Motor neuron (in vitro differentiated cells): ENCODE measurements around the gene GPR107. TPM values are rescaled to one million over a fixed set of nuclear protein-coding genes. Genes with fewer than 3 reads are reported as not detected.

Experiments used
- ATAC-seq, 8 experiments: fragments of 200-7000 bp; cut with Tn5 transposase; replicated peaks in 6 of 8; 2 replicates each; pipeline ENCODE4 v1.8.0; 2021; ENCODE audit warnings: mild to moderate bottlenecking in 8 of 8, moderate library complexity in 8 of 8
- H3K27ac ChIP-seq, 2 donors: fragments of 250-450 bp; sonication (Bioruptor Pico); 2 replicates each; pipeline ENCODE4 v1.9.0; 2021; ENCODE audit warnings: antibody characterized with exemption in 2 of 2, mild to moderate bottlenecking in 2 of 2, moderate library complexity in 1 of 2
- H3K4me1 ChIP-seq, 2 donors: fragments of 250-450 bp; sonication (Bioruptor Pico); replicated peaks in 1 of 2; 2 replicates each; pipeline ENCODE4 v1.6.1; 2021; ENCODE audit warnings: antibody characterized with exemption in 2 of 2, mild to moderate bottlenecking in 2 of 2, moderate library complexity in 1 of 2
- H3K4me3 ChIP-seq, 5 donors: fragments of 250-450 bp; sonication (Bioruptor Pico); 2 replicates each; pipeline ENCODE4 v1.9.0; 2021; ENCODE audit warnings: antibody characterized with exemption in 5 of 5, mild to moderate bottlenecking in 5 of 5, moderate library complexity in 4 of 5
- WGBS, 10 experiments: fragments of 450-650 bp; shearing (Covaris generic); methylation state at CpG; one replicate each; pipeline ENCODE4 v1.0.0; 2022; 5-methylcytosine and 5-hydroxymethylcytosine counted together
- in situ Hi-C, 9 experiments: fragments of 400-800 bp; cut with MboI; loops; one replicate each; pipeline ENCODE4 v1.15.0; 2021; ENCODE audit warnings: low sequenced_read_pairs in 9 of 9, low pct_unique_long_range_greater_than_20kb in 2 of 9; ENCODE audit not compliant: unreplicated experiment in 9 of 9
- total RNA-seq, 8 experiments: library from RNA; unstranded; fragments of 300-600 nt; gene quantifications; 2 replicates each; pipeline versions ENCODE4 v1.2.3 to v1.2.4, GENCODE V29; 2022

GPR107 gene
- total RNA-seq, 8 experiments from 2014 or later, result 27.6 to 58.5 (median 39.7) TPM

- 40 to 100% (median 93%) methylated on average over 1 to 2 of the region's 6 CpGs; no CpG with 5 or more reads in 5 of the 10 experiments for WGBS, 10 experiments
- H3K4me3 ChIP-seq, result no peak overlapping the region
- peaks cover 8 to 16% of the 10 kb centered on the region in 2 donors for H3K4me1 ChIP-seq
- no peak for ATAC-seq
- no peak overlapping the region for H3K27ac ChIP-seq
- in situ Hi-C loops, result no loop called here
Measured at GRCh38 chr9:130167927-130168326, 114.2 kb downstream of the GPR107 start.

DNA sequence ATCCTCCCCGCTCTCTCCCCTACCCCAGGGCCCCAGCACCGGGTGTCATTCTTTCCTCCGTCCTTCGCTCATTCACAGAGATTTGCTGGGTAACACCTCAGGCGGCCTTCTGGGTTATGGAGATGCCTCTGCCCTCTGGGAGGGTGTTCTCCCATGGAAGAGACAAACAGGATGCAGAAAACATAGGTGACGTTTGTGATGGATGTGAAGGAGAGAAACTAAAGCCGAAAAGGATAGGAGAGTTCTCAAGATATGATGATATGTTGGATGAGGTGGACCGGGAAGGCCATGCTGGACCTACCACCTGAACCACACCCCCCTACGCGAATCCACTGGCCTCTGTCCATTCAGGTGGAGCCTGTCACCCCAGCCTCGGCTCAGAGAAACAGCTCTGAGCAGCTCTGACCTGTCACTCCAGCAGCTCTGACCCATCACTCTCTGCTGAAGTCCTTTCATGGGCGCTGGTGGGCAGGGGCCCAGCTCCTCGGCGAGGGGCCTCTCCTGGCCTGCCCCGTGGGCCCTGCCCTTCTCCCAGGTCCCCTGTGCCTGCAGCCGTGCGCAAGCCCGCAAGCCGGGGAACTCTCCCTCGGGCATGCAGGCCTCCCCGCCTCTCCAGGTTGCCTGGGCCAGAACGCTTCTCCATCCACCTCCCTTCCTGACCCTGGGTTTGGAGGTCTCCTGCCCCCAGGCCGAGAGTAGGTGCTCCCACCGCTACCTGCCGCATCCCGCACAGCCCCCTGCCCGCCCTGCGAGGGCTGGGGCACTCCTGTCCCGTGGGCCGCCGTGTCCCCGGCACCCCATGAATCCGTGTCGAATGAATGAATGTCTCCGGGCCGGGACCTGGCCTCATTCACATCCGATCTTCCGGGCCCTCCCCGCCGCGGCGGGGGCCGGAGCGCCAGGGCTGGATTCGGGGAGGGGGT, 117.8 kb downstream of the GPR107 start:
- 10 to 100% (median 73%) methylated on average over 1 to 5 of the region's 45 CpGs; no CpG with 5 or more reads in 2 of the 10 experiments for WGBS, 10 experiments
- H3K27ac ChIP-seq, result peak overlapping the region in 1 of 2 donors; percentile 3
- H3K4me3 ChIP-seq, result peak overlapping the region; percentile 79 to 96 (median 85)
- peak in 7 of 8 experiments; percentile 10 to 31 (median 16) for ATAC-seq
- peaks cover 19 to 31% of the 10 kb centered on the region in 2 donors for H3K4me1 ChIP-seq
- in situ Hi-C loops, result no loop called here

DNA sequence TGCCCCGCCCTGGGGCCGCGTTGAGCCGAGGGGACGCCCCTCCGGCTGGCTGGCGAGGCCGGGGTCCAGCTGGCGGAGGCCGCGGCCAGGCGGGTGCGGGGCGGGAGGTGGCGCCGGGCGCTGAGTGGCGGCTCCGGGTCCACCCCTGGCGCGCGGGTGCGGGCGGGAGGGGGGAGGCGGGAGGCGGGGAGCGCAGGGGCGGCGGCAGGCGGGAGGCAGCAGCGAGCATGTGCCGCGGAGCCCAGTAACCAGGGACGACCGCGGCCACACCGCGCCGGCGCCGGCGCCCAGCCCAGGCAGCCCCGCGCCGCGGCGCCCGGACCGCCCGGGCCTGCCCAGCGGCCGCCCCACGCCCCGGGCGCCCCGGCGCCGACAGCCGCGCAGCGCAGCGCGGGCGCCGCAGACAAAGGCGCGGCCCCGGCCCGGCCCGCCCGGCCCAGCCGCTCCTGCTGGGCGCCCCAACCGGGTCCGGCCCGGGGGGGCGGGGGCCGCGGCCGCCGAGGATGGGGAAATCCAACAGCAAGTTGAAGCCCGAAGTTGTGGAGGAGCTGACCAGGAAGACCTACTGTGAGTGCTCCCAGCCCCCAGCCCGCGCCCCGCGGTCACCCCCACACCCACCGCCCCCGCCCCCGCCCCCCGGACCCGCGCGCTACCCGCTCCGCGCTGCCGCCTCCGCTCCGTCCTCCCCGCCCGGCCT, 118.6 kb downstream of the GPR107 start, which contains the start of gene NCS1:
TSS of gene NCS1 (plus strand) at position 244 of the 697 bp plus-strand sequence. CDS start at position 504, 260 bp downstream.
- peak within 1 kb of the TSS; percentile 79 to 96 (median 85) for H3K4me3 ChIP-seq
- peak within 1 kb of the TSS; percentile 71 to 77 for H3K27ac ChIP-seq
- in situ Hi-C loops, result no loop called here
- H3K4me1 ChIP-seq, result peaks cover 19 to 31% of the 10 kb centered on the region in 2 donors
- ATAC-seq, result peak; percentile 79 to 95 (median 86)
- WGBS, 10 experiments, result no CpG with 5 or more reads among the region's 101 CpGs

DNA sequence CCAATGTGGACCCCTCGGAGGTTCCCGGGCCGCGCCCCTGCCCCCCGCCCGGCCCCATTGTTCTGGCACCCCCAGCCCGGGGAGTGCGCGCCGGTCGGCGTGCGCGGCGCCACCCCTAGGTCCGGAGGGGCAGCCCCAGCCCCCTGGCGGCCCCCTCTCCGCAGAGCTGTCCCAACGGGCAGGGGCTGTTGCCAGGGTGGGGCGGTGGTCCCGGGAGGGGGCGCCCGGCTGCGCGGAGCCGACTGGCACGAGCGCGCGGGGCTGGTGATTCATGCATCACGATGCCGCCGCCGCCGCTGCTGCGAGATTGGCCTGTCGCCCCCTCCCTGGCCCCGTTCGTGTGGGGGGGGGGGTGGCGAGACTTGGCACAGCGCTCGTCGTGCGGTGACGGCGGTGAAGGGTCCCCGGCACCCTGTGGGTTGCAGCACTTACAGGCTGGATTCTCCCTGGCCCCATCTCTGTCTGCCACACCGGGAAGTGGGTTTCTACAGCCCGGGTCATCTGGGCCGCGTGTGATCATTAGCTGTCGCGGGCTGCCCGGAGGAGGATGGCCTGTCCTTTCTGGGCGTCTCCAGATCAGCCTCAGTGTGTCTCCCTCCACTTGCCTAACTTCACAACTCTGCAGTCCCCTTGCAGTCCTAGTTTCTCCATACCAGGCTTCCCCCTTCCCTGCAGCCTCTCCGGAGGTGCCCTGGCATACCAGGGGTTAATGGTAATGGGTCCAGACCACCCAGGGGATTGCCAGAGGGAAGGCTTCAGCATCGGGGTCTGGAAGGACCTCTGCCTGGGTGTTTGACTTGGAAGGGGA, 119.4 kb downstream of the GPR107 start:
- H3K4me1 ChIP-seq, result peaks cover 19 to 31% of the 10 kb centered on the region in 2 donors
- H3K27ac ChIP-seq, result peak overlapping the region; percentile 71 to 77
- peak; percentile 8 to 55 (median 38) for ATAC-seq
- in situ Hi-C loops, result no loop called here
- H3K4me3 ChIP-seq, result peak overlapping the region; percentile 79 to 96 (median 85)
- WGBS, 10 experiments, result no CpG with 5 or more reads among the region's 57 CpGs

DNA sequence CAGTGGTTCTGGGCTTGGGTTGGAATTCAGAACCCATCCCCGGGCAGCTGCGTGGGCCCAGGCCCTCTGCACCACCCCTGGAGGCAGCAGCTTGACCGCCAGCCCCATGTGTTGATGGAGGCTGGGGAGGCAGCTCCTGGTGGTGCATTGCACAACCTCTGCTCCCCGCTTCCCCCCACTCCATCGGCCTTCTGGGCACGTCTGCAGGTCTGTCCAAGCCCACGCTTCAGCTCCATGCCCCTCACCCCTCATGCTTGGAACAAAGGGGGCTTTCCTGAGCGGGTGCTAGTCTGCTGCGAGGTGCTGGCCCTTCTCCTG, 119.9 kb downstream of the GPR107 start:
- in situ Hi-C loops, result no loop called here
- WGBS, 10 experiments, result 71% methylated on average over 3 of the region's 9 CpGs; no CpG with 5 or more reads in 9 of the 10 experiments
- ATAC-seq, result peak in 2 of 8 experiments; percentile 10 to 30
- Histone ChIP-seq H3K4me3 (peak overlapping the region; percentile 79 to 96 (median 85)), H3K27ac (peak overlapping the region in 1 of 2 donors; percentile 77), H3K4me1 (peaks cover 19 to 31% of the 10 kb centered on the region in 2 donors)

GRCh38 chr9:130174025-130174424, 120.3 kb downstream of the GPR107 start:
- 80 to 94% methylated on average over 1 to 3 of the region's 9 CpGs; no CpG with 5 or more reads in 8 of the 10 experiments for WGBS, 10 experiments
- in situ Hi-C loops, result no loop called here
- peak overlapping the region in 1 of 2 donors; percentile 77 for H3K27ac ChIP-seq
- H3K4me3 ChIP-seq, result peak overlapping the region; percentile 79 to 96 (median 85)
- peaks cover 19 to 31% of the 10 kb centered on the region in 2 donors for H3K4me1 ChIP-seq
- no peak for ATAC-seq

- peaks cover 19 to 31% of the 10 kb centered on the region in 2 donors for H3K4me1 ChIP-seq
- in situ Hi-C loops, result no loop called here
- no peak overlapping the region for H3K27ac ChIP-seq
- 42 to 100% (median 69%) methylated on average over 1 to 6 of the region's 8 CpGs; no CpG with 5 or more reads in 4 of the 10 experiments for whole genome bisulfite sequencing, 10 experiments
- no peak for ATAC-seq
- no peak overlapping the region for H3K4me3 ChIP-seq
Measured at GRCh38 chr9:130174920-130175321, 121.2 kb downstream of the GPR107 start.

DNA sequence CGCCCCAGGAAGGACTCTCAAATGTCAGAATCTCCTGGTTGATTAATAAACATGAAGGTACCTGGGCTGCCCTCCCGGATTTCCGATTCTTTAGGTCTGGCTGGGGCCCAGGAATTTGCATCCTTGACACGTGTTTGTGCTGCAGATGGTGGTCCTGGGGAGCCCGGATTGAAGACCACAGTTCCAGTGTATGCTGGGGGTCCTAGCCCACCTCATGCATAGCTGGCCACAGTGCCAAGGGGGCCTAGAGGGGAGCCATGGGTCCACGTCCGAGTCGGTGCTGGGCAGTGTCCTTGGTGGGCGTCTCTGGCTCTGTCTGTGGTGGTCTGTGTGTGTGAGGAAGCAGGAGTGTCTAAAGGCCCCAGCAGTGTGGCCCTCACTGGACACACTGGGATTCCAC, 121.6 kb downstream of the GPR107 start:
- WGBS, 10 experiments, result 70 to 100% (median 86%) methylated on average over 1 to 3 of the region's 9 CpGs; no CpG with 5 or more reads in 6 of the 10 experiments
- H3K27ac ChIP-seq, result no peak overlapping the region
- no peak for ATAC-seq
- no peak overlapping the region for H3K4me3 ChIP-seq
- in situ Hi-C loops, result no loop called here
- H3K4me1 ChIP-seq, result peaks cover 19 to 30% of the 10 kb centered on the region in 2 donors

- no peak for ATAC-seq
- WGBS, 10 experiments, result 60 to 100% (median 100%) methylated on average over 1 to 6 of the region's 6 CpGs; no CpG with 5 or more reads in 5 of the 10 experiments
- in situ Hi-C loops, result no loop called here
- H3K4me3 ChIP-seq, result no peak overlapping the region
- peaks cover 11 to 16% of the 10 kb centered on the region in 2 donors for H3K4me1 ChIP-seq
- no peak overlapping the region for H3K27ac ChIP-seq
Measured at GRCh38 chr9:130176760-130177159, 123.1 kb downstream of the GPR107 start.

DNA sequence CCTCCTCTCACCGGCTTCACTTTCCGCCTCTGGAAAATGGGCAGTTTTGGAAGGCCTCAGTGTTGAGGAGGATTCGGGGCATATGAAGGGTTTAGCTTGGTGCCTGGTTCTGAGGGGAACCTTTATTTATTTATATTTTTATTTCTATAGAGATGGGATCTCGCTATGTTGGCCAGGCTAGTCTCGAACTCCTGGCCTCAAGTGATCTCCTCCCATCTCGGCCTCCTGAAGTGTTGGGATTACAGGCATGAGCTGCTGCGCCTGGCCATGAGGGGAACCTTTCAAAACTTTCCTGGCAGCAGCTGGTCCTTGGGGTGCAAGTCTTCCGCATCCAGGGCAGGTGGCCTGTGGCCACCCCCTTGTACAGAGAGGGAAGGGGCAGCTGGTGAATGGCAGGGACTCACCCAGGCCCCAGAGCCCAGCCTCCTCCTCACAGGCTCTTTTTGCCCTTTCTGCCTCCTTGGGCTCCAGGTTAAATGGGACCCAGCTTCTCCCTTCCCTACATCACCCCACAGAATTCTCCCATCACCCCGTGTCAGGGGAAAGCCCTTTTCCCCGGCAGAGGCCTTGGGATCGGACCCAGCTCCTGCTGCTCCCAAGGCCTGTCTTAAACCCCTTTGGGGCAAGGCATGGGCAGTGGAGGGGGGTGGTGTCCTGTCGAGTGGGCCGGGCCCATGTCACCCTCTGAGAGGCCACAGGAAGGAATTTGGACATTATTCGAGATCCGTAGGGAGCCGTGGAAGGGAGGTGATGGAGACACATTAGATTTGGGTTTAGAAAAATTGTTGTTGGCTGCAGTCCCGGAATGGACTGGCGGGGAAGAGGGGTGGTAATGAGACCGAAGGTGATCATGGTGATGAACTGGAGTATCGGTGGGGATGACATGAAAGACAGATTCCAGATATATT, 124.4 kb downstream of the GPR107 start:
- Histone ChIP-seq H3K4me1 (peaks cover 12 to 20% of the 10 kb centered on the region in 2 donors), H3K27ac (no peak overlapping the region), H3K4me3 (no peak overlapping the region)
- ATAC-seq, result no peak
- in situ Hi-C loops, result no loop called here
- 81 to 100% (median 90%) methylated on average over 1 to 7 of the region's 20 CpGs; no CpG with 5 or more reads in 1 of the 10 experiments for WGBS, 10 experiments

DNA sequence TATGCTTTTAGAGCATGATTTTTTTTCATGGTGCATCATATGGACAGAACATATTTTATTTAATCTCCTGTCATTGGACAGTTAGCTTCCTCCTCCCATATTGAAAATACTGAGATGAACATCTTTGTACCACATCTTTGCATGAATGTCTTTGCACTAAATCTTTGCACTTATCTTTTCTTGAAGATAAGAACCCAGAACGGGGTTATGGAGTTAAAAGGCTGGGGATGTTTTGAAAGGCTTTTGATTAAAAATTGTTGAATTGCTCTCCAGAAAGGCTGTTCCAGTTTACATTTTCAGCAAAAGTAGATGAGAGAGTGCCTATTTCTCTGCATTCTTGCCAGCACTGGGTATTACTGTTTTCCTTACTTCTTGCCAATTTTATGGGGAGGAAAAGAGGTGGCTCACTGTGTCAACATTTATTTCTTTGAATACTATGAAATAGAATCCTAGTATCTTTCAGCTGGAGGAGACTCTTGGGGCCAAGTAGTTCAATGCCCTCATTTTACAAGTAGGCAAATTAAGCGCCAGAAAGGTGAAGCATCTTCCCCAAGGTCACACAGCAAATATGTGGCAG, 125.7 kb downstream of the GPR107 start:
- WGBS, 10 experiments, result 50 to 100% (median 80%) methylated on average over 1 to 2 of the region's 2 CpGs; no CpG with 5 or more reads in 1 of the 10 experiments
- no peak overlapping the region for H3K4me3 ChIP-seq
- in situ Hi-C loops, result no loop called here
- ATAC-seq, result no peak
- H3K27ac ChIP-seq, result no peak overlapping the region
- peaks cover 7 to 16% of the 10 kb centered on the region in 2 donors for H3K4me1 ChIP-seq
